Hematopoietic multipotent progenitor cell (in vitro differentiated cells): ENCODE measurements around the gene DYRK1A. TPM values are rescaled to one million over a fixed set of nuclear protein-coding genes. Genes with fewer than 3 reads are reported as not detected.
A peak's percentile ranks its signal among the peaks of the same experiment; 100 is the strongest.
"Not testable (repeated sequence)": the region's sequence is repeated elsewhere in the genome, so short reads cannot be mapped to it uniquely, and the experiment has no call there.

ENCODE experiments used
- DNase-seq, 3 donors: peaks; one replicate each; pipeline ENCODE4 v3.0.0-alpha.2; 2011 to 2015; ENCODE audit warnings: low read depth in 2 of 3, low spot score in 2 of 3
- total RNA-seq: library from RNA; depleted of rRNA; stranded (reverse); fragments of >200 nt; gene quantifications from one replicate; pipeline ENCODE4 v1.2.3, GENCODE V29; 2012

DYRK1A gene
- total RNA-seq, 1 donor: 116 TPM

GRCh38 chr21:37546299-37546908 is 179.8 kb downstream of the DYRK1A start:
- no peak for DNase-seq

DNA sequence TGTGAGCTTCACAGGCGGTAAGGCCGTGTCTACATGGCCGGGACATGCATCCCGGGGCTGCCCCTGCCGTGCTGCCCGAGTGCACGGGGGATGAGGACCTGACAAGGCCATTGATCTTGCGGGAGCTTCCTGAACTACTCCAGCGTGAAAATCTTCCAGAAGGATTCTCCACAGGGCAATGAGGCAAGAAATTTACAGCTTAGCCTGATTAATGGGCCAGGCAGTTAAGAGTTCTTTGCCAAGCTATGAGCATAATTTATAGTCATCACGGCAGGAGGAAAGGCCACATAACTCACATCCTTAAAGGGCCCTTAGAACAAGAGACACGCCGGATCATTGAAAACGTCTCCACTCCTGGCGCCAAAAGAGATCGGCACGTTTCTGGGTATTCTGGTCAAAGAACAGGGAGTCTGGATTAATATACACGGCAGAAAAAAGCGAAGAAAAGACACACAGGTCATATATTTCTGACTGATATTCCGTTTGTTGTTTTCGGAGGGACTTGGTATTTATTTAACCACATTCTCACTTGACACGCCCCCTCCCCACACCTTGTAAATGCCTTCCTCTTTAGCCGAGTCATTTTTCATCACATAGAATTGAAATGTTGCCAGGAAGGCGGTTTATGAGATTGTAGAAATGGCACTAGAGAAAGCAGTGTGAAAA is 180.5 kb downstream of the DYRK1A start:
- peak in 2 of 3 donors; percentile 89 to 98 for DNase-seq

GRCh38 chr21:37547615-37548200 is 181.1 kb downstream of the DYRK1A start:
- DNase-seq: peak in 1 of 3 donors; percentile 79

DNA sequence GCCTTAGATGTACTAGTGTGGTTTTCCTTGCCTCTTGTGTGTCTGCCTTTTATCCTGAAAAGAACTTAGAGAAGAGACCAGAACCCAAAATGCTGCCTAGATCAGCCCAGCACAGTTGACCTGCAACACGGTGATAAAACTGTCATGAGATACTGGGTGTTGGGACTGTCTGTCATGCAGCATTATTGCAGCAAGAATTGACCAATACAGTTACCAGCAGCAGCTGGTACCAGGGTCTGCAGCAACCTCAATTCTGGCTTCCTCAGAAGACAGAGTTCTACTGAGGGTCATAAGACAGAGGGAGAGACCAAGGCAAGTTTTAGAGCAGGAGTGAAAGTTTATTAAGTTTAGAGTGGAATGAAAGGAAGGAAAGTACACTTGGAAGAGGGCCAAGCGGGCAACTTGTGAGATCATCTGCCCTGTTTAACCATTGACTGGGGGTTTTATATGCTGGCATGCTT is 182.0 kb downstream of the DYRK1A start:
- DNase-seq: peak in 1 of 3 donors; percentile 42

- not testable (repeated sequence) for DNase-seq
These were observed 183.2 kb downstream of the DYRK1A start for GRCh38 chr21:37549730-37550129.

DNA sequence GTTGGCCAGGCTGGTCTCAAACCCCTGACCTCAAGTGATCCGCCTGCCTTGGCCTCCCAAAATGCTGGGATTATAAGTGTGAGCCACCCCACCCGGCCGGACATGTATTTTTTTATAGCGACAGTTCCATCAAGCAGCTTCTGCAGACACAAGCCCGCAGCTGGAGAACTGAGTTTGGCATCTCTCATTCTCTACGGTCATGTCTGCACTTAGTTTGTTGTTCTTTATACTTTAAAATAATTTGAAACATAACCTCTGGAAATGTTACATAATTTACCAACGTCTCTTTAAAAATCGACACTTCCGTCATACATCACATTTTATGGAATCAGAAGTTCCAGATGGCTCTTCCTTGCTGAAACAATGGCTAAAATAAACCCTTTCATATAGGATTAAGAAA is 183.6 kb downstream of the DYRK1A start:
- no peak for DNase-seq

DNA sequence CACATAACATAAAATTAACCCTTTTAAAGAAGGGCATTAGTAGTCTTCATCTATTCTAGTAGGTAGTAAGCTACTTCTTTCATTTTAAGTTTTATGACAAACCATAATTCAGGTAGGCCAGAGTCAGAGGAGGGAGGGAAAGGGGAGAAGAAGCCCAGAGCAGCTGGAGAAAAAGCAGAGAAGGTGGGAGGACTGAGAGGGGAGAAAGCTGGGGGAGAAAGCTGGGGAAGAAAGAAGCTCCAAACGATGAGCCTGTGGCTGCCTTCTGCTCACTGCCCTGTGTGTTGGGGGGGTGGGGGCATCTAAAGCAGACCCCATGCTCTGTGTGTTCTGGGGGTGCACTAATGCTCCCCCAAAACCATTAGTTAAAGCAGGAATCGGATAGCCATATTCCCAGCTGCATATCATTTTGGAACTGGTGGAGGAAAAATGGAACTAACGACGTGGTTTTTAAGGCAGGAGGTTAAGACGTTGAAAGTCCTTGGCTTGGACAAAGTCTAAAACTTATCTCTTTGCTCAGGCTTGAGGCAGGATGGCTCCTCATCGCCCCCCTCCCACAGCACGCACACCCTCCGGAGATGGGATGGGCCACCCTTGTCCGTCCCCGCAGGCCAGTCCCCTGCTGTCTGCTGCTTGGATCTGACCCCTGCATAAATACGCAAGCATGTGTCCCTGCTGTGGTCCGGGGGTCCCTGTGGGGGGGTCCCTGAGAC is 184.2 kb downstream of the DYRK1A start:
- DNase-seq: no peak

DNA sequence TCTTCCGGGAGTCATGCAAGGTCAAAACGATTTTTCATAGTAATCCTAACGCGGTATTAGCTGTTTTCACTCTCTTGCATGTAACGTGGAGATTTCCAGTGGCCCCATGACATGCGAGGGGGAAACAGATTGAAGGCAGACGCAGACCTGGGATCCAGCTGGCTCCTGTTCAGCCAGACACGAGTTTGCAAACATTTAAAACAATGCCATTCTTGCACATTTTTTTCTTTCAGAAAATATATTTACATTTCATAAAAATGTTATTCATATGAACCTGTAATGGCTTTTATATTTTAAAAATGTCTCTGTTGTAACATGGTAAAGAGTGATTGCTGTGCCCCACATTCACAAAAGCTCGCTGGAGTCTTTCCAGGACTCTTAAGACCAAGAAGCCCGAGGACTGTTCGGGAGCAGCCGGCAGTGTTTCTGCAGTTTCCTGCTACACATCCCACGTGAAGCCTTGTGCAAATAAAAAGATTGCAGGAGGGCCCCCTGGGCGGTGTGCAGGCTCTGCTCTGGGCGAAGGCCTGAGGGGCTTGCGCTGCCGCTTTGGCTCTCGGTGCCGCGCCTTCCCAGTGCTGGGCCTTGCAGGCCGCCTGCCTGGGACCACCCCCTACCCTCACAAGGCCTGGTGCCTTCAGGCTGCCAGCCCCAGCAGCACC is 184.9 kb downstream of the DYRK1A start:
- DNase-seq: no peak

GRCh38 chr21:37551993-37552355 is 185.4 kb downstream of the DYRK1A start:
- no peak for DNase-seq

DNA sequence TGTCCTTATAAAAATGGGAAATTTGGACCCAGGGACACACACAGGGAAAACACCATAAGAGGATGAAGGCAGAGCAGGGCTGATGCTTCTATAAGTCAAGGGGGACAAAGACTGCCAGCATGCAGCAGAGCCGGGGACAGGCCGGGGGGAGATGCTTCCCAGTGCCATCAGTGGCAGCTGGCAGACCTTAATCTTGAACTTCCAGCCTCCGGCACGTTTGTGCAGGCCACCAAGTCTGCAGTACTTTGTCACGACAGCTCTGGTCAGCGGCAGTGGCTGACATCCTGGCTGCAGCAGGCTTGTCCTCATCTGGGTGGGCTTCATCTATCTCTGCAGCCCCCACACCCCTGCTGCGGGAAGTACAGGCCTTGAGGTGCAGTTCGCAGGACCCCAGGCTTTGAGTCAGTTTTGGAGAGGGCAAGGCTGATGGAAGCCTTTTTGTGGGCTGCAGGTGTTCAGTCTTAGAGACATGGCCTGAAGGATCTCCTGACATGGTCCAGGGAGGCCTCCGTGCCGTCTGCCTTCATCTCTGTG is 186.0 kb downstream of the DYRK1A start:
- no peak for DNase-seq

DNA sequence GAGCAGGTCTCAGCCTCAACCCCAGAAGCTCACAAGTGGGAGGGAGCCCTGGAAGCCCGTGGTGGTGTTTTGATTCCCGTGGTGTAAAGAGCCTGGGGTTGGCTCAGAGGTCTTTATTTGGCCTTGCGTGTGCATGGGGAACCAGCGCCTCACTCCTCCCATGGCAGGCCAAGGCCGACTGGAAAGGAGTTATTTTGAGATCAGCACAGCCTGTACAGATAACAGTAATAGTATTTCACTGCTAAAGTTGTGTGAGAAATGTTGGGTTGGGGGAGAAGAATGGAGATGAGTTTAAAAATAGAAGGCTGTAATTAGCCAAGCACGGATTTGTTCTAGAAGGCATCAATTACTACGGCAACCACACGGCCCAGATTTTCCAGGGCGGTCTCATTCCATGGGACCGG is 186.5 kb downstream of the DYRK1A start:
- no peak for DNase-seq

DNA sequence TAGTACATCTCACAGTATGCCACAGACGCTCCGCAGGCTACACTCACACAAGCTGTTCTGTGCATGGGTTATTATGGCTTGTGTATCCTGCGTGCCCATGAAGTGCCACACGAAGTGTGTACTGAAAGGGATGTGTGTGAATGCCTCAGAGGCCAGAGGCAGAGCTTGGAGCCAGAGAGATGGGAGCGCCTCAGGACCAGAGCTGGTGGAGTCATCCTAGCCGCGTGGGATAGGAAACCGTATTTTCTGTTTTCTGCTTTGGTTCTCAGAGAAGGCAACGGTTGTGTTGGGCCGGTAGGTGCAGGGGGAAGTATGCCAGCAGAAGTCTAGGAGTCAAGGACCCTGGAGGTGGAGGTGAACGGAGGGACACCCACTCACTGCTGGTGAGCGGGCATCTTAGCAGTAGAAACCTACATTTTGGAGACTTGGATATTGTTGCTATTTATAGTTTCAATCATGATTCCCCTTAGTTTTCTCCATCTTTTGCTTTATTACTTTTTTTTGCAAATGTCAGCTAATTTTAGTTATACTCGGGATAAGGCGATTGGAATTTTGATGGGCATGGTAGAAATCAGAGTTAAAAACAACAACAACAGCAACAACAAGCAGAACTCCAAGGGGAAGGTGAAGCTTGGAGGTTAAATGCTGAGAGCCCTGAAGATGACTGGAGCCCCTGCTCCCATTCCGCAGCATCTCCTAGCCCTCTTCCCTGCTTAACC is 188.2 kb downstream of the DYRK1A start:
- no peak for DNase-seq

GRCh38 chr21:37555672-37556261 is 189.2 kb downstream of the DYRK1A start:
- DNase-seq: no peak

DNA sequence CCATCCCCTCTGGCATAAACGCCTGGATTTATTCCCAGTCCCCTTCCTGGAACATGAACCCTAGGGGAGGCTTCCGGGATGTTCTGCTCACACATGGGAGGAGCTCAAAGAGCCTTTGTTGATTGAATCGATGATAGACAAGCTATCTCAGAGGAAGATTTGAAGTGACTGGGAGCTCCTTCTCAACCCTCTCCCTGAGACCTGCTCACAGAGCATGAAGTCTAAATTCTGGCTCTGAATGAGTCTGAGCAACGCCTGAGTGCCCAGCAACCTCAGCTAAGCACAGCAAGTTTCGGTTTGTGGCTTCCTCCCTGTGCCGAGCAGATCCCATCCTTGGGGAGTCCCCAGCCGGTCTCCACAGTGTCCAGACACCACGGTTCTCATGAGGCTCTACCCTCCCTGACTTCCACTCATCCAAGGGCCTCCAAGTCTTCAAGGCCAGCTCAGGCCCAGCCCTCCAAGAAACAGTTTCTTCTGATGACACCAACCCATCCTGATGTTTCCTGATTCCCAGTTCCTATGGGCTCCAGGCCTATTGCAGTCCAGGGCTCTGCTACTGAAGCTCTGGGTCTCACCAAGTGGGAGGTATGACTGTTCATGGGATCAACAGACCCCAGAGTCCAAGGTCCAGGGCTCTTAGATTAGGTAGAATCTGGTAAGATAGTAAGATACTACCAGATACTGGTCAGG is 190.8 kb downstream of the DYRK1A start:
- peak in 1 of 3 donors; percentile 19 for DNase-seq

DNA sequence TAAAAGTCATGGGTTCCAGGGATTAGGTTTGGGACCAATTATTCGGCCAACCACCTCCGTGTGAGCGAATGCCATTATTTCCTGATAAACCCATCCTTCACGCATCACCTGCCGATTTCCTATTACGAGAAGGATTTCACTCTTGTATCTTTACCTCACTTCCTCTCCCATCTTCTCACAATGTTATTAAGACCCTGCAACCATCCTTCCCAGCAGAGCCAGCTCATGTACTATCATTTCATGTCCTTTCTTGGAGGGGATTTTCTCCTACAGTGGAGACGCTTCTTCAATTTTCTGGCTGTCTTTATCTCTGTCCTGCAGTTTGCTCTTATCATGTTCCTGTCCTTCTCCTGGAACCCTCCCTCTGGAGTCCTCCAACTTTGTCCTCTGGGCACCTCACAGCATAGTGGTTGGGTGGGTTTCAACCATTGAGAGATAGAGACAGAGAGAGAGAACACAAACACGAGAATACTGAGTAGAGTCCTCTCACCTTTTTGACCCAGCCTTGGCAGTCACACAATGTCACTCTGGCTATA is 192.2 kb downstream of the DYRK1A start:
- DNase-seq: no peak

- DNase-seq: no peak
These were observed 193.8 kb downstream of the DYRK1A start for GRCh38 chr21:37560385-37560784.

DNA sequence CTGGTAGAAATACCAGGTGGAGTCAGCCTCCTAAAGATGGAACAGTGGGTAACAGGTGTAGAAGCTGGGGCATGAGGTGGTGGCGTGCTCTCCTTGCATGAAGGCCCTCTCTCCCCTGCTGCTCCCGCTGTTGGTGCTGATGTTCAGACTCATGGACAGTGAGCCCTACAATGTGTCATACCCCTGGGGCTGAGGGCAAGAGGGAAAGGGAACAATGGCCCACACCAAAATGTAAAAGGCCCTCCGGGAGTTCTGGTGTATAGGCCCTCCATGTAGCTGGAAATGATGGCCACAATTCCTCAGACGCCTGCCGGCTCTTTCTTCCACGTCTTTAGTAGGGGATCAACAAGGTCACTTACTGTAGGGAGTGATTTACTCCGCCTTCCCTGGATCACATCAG is 194.9 kb downstream of the DYRK1A start:
- DNase-seq: no peak

DNA sequence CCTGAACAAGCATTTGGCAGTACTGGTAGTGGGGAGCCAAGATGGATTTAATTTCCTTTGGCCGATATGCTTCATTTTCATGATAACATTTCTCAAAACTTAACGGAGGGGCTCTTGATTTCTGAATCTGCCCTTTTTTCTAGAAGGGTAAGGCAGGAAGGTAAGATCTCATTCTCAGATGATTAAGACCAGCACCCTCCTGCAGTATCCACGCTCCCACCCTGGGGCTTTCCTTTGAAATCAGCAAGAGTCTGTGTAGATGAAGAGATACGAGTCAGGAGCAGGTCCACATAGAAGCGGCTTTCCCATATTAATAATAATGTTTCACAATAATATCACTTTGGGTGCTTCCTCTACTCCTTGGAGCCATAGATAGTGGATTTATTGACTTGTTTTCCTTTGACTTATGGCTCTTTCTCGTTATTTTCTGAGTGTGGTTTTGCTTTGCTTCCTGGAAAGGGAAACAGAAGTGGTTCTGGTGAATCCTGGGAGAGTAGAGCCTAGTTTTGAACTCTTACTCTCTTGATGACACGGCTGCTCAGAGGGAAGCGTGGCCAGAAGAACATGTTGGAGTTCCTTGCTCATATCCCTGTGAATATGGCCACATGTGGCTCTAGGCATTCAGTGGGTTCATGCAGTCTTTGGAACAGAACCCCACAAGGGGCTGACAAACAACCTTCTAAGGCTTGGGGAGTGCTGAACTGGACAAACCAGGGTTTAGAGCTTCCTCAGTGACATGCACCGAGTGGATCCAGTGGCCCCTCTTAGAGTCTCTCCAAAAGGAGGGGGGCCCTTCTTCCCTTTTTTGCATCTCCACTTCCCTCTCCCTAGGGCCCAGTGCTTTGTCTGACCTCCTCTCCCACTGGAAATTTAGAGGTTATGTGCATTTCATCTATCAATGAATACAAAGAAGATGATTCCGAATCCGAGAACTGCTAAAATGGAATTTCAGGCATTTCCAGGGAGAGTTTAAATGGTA is 195.7 kb downstream of the DYRK1A start:
- no peak for DNase-seq
